HepG2 (cell line): ENCODE results near the gene HOXC12. TPM values are rescaled to one million over a fixed set of nuclear protein-coding genes. Genes with fewer than 3 reads are reported as not detected.

Experiments
- ATAC-seq: fragments of 200-7000 bp; cut with Tn5 transposase; 3 replicates; pipeline ENCODE4 v1.9.1; 2020; ENCODE audit warnings: mild to moderate bottlenecking, moderate library complexity
- BruUV-seq: library from RNA; stranded (reverse); fragments of 400-500 nt; replicated peaks from 2 replicates; lab custom pipeline; 2021; lab: Mats Ljungman, UMichigan
- CTCF ChIA-PET: fragments of 300-600 bp; formaldehyde crosslinking; extraction: SDS; loops from one replicate; lab custom pipeline; 2021; ENCODE audit warnings: low total read pairs, inconsistent platforms, low intra/inter-chr PET ratio; lab: Yijun Ruan, JAX
- POLR2A ChIA-PET: fragments of 350-600 bp; sonication (Branson Sonifier 250); formaldehyde crosslinking; loops from one replicate; lab custom pipeline; 2020; ENCODE audit warnings: antibody characterized with exemption, inconsistent platforms; lab: Yijun Ruan, JAX
- DNase-seq: peaks from one replicate; pipeline ENCODE4 v3.0.0-alpha.2; 2015; ENCODE audit warnings: low spot score
- FAIRE-seq: peaks from 3 replicates; lab custom pipeline; 2011; peaks lifted over from hg19 to GRCh38; lab: Jason Lieb, UNC
- H2AFZ ChIP-seq: one replicate; pipeline ENCODE4 v1.6.1; 2011; ENCODE audit warnings: low read length, inconsistent platforms
- H3K27ac ChIP-seq: fragments of 300-600 bp; 3 replicates; pipeline ENCODE4 v1.8.0; 2011; ENCODE audit warnings: mixed run types, mild to moderate bottlenecking, mixed read lengths, low read length, inconsistent platforms; ENCODE audit not compliant: insufficient read depth; ENCODE audit errors: extremely low read length
- H3K27me3 ChIP-seq, 2 experiments: fragments of 200-600 bp in 1 of 2; 2 replicates in 1 of 2; 3 replicates in 1 of 2; pipeline versions ENCODE4 v1.6.0 to v1.8.0; 2011; ENCODE audit warnings: low read length in 2 of 2, mild to moderate bottlenecking in 2 of 2, moderate library complexity in 2 of 2, inconsistent platforms in 1 of 2; ENCODE audit not compliant: insufficient read depth in 2 of 2, control insufficient read depth in 1 of 2
- H3K36me3 ChIP-seq, 2 experiments: fragments of 200-600 bp in 1 of 2; replicated peaks in 1 of 2; 2 replicates in 1 of 2; 3 replicates in 1 of 2; pipeline versions ENCODE4 v1.5.1 to v1.8.0; 2011; ENCODE audit warnings: low read length in 2 of 2, inconsistent platforms in 1 of 2; ENCODE audit not compliant: insufficient read depth in 2 of 2, control insufficient read depth in 1 of 2
- H3K4me1 ChIP-seq: 2 replicates; pipeline ENCODE4 v1.5.1; 2012; ENCODE audit warnings: low read length, inconsistent platforms; ENCODE audit not compliant: insufficient read depth
- H3K4me2 ChIP-seq: 2 replicates; pipeline ENCODE4 v1.6.0; 2011; ENCODE audit warnings: low read depth, low read length, inconsistent platforms
- H3K4me3 ChIP-seq, 3 experiments: fragments of 200-600 bp in 1 of 3; sonication (generic), shearing (Covaris generic) in 1 of 3; replicated peaks in 1 of 3; 2 replicates each; pipeline ENCODE4 v1.5.1; 2011 to 2016; ENCODE audit warnings: low read length in 3 of 3, inconsistent platforms in 2 of 3, low read depth in 2 of 3, mild to moderate bottlenecking in 2 of 3, control low read depth in 1 of 3, mixed read lengths in 1 of 3; ENCODE audit not compliant: insufficient read depth in 1 of 3
- H3K79me2 ChIP-seq: one replicate; pipeline ENCODE4 v1.6.1; 2011; ENCODE audit warnings: low read length, inconsistent platforms; ENCODE audit not compliant: insufficient read depth
- H3K9ac ChIP-seq: 2 replicates; pipeline ENCODE4 v1.6.0; 2011; ENCODE audit warnings: mild to moderate bottlenecking, low read depth, low read length, inconsistent platforms; ENCODE audit not compliant: insufficient read depth
- H3K9me3 ChIP-seq: 2 replicates; pipeline ENCODE4 v1.5.1; 2012; ENCODE audit warnings: mild to moderate bottlenecking, low read length
- H4K20me1 ChIP-seq: 2 replicates; pipeline ENCODE4 v1.6.0; 2011; ENCODE audit warnings: inconsistent platforms, mild to moderate bottlenecking, low read length, moderate library complexity; ENCODE audit not compliant: insufficient read depth
- ELF3 ChIP-seq: IDR thresholded peaks from 2 replicates; pipeline ENCODE4 v1.6.1; 2016; ENCODE audit warnings: missing genetic modification reagents, missing compliant biosample characterization
- GZF1 ChIP-seq: sonication (generic); formaldehyde crosslinking; IDR thresholded peaks from 2 replicates; pipeline ENCODE4 v1.5.1; 2020; ENCODE audit warnings: mild to moderate bottlenecking, missing genetic modification reagents
- HOMEZ ChIP-seq: IDR thresholded peaks from 2 replicates; pipeline ENCODE4 v1.6.1; 2016; ENCODE audit warnings: low read depth
- MXD3 ChIP-seq: IDR thresholded peaks from 2 replicates; pipeline ENCODE4 v1.6.1; 2016; ENCODE audit warnings: mild to moderate bottlenecking, missing biosample characterization, missing genetic modification reagents
- POLR2G ChIP-seq: fragments of 200-400 bp; formaldehyde crosslinking; IDR thresholded peaks from 2 replicates; pipeline ENCODE4 v1.6.1; 2018; ENCODE audit warnings: mild to moderate bottlenecking, low read depth, low read length, moderate library complexity
- PRDM10 ChIP-seq: sonication (generic); formaldehyde crosslinking; IDR thresholded peaks from 2 replicates; pipeline ENCODE4 v1.4.0; 2020; ENCODE audit warnings: low read depth, missing genetic modification reagents
- RBM22 ChIP-seq: fragments of 200-400 bp; formaldehyde crosslinking; optimal IDR thresholded peaks from 2 replicates; pipeline ENCODE3; 2017; ENCODE audit warnings: mild to moderate bottlenecking, low read length, moderate library complexity
- REXO4 ChIP-seq: sonication (generic); formaldehyde crosslinking; IDR thresholded peaks from 2 replicates; pipeline ENCODE4 v1.8.0; 2022; ENCODE audit warnings: missing genetic modification reagents, mild to moderate bottlenecking, borderline replicate concordance
- SMARCC2 ChIP-seq: fragments of 450-650 bp; IDR thresholded peaks from 2 replicates; pipeline ENCODE4 v1.6.1; 2017; ENCODE audit warnings: antibody characterized with exemption, mild to moderate bottlenecking
- ZKSCAN1 ChIP-seq: fragments of 150-350 bp; IDR thresholded peaks from 2 replicates; pipeline ENCODE4 v1.6.1; 2014; ENCODE audit warnings: low read length
- ZSCAN30 ChIP-seq: sonication (generic); formaldehyde crosslinking; IDR thresholded peaks from 2 replicates; pipeline ENCODE4 v1.5.0; 2020; ENCODE audit warnings: mild to moderate bottlenecking, missing genetic modification reagents
- WGBS: methylation state at CpG from one replicate; pipeline ENCODE4 v1.1.6; 2017; ENCODE audit warnings: low lambda C conversion rate; 5-methylcytosine and 5-hydroxymethylcytosine counted together
- in situ Hi-C: cut with HindIII; loops from 2 replicates; pipeline ENCODE4 v1.10.0; 2017; ENCODE audit warnings: low pct_unique_long_range_greater_than_20kb; ENCODE audit not compliant: extremely low pct_ligation_motif_present
- intact Hi-C: fragments of 100-400 bp; cut with micrococcal nuclease; formaldehyde crosslinking; loops from one replicate; pipeline ENCODE4 v1.10.0; 2022; ENCODE audit not compliant: unreplicated experiment
- polyA plus RNA-seq, 8 experiments: library from polyadenylated mRNA; depleted of rRNA in 3 of 8; stranded (reverse) in 7 of 8; unstranded in 1 of 8; fragments of >200 nt; fragmentation: Illumina TruSeq in 4 of 8; extraction: Trizol in 4 of 8; gene quantifications; 2 replicates each; pipeline versions ENCODE4 v1.2.1 to v1.2.3, GENCODE V29; 2011 to 2016; ENCODE audit warnings: low read depth in 4 of 8, missing spikeins in 1 of 8, mixed read lengths in 1 of 8; ENCODE audit not compliant: insufficient read depth in 1 of 8
- total RNA-seq, 5 experiments: library from RNA; depleted of rRNA; stranded (reverse); fragments of >200 nt; fragmentation: Illumina TruSeq; extraction: Trizol; gene quantifications; 2 replicates each; pipeline ENCODE4 v1.2.3, GENCODE V29; 2016; ENCODE audit warnings: low read depth in 1 of 5
- TF ChIP-seq, protein P1 (sequence below): sonication (generic); formaldehyde crosslinking; IDR thresholded peaks from 2 replicates; pipeline ENCODE4 v1.5.0; 2020; ENCODE audit warnings: mild to moderate bottlenecking, missing genetic modification reagents, borderline replicate concordance

Gene HOXC12
- total and polyA plus RNA-seq, 2 of the 13 experiments (the other 11 are each of a cell fraction or from before 2014, with no cell fraction given): not detected

DNA sequence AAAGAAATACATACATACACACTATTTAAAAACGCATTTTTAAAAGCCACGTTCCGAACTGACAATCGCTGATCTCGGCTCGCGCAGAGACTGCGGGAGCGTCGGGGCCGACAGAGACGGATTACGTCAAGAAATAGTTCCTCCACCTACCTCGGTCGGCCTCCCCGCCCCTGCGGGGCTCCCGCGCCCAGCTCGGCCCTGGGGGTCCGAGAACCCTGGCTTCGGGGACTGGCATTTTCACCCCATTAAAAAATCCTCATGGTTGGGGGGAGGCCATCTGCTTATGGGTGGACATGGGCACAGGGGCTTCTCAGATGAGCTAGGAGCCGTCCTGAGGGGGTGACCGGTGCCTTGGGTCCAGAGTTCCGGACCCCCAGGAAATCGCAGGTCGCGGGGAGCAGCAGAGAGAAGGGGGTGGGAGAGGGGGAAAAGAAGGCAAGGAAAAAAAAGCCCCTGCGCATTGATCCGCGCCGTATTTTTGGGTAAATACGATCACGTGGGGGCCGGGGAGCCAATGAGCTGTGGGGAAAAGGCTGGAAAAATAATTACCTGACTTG lies 44.9 kb downstream of the HOXC12 start:
- Histone ChIP-seq H3K4me3 (peak overlapping the region; percentile 56 to 66 (median 57)), H3K79me2 (no peaks in the 10 kb centered on the region), H3K9ac (peak overlapping the region; percentile 40; the same call in 1 of the 2 replicates), H3K27me3 (peaks cover 14 to 72% of the 10 kb centered on the region in 2 experiments), H3K36me3 (no peaks in the 10 kb centered on the region), H2AFZ (peak overlapping the region; percentile 60), H4K20me1 (no peaks in the 10 kb centered on the region), H3K4me2 (peak overlapping the region; percentile 80), H3K4me1 (peaks cover 27% of the 10 kb centered on the region), H3K27ac (no peak overlapping the region), H3K9me3 (no peaks in the 10 kb centered on the region)
- ChIA-PET POLR2A (no interaction called here), CTCF (no interaction called here)
- no TSS peak for BruUV-seq
- ATAC-seq (no peak), FAIRE-seq (no peak), DNase-seq (peak; percentile 30)
- in situ Hi-C loops: loop anchor here (10.0 kb wide), 1 partner anchor 375 kb away; no protein-coding TSS in a partner anchor
- intact Hi-C loops: loop anchor here (10.0 kb wide), 1 partner anchor 365 kb away; the partner anchor contains the start of gene GPR84
- WGBS: 27% methylated on average over 31 of the region's 35 CpGs
- TF ChIP-seq RBM22 (no peak), HOMEZ (CRISPR knock-in tag) (no peak), SMARCC2 (no peak), PRDM10 (CRISPR knock-in tag) (no peak), ZKSCAN1 (no peak), POLR2G (0 out of 2 replicates have a peak, but pooled peaks have one; percentile 21), GZF1 (CRISPR knock-in tag) (peak; percentile 85; the same call in 1 of the 2 replicates), ZSCAN30 (CRISPR knock-in tag) (no peak), ELF3 (CRISPR knock-in tag) (no peak), REXO4 (CRISPR knock-in tag) (no peak), MXD3 (CRISPR knock-in tag) (no peak)
- TF ChIP-seq, protein P1, sequence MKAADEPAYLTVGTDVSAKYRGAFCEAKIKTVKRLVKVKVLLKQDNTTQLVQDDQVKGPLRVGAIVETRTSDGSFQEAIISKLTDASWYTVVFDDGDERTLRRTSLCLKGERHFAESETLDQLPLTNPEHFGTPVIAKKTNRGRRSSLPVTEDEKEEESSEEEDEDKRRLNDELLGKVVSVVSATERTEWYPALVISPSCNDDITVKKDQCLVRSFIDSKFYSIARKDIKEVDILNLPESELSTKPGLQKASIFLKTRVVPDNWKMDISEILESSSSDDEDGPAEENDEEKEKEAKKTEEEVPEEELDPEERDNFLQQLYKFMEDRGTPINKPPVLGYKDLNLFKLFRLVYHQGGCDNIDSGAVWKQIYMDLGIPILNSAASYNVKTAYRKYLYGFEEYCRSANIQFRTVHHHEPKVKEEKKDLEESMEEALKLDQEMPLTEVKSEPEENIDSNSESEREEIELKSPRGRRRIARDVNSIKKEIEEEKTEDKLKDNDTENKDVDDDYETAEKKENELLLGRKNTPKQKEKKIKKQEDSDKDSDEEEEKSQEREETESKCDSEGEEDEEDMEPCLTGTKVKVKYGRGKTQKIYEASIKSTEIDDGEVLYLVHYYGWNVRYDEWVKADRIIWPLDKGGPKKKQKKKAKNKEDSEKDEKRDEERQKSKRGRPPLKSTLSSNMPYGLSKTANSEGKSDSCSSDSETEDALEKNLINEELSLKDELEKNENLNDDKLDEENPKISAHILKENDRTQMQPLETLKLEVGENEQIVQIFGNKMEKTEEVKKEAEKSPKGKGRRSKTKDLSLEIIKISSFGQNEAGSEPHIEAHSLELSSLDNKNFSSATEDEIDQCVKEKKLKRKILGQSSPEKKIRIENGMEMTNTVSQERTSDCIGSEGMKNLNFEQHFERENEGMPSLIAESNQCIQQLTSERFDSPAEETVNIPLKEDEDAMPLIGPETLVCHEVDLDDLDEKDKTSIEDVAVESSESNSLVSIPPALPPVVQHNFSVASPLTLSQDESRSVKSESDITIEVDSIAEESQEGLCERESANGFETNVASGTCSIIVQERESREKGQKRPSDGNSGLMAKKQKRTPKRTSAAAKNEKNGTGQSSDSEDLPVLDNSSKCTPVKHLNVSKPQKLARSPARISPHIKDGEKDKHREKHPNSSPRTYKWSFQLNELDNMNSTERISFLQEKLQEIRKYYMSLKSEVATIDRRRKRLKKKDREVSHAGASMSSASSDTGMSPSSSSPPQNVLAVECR (CRISPR knock-in tag): 0 out of 2 replicates have a peak, but pooled peaks have one; percentile 17
